ENCODE measurements around the gene HES4.

GRCh38 chr1:1043411-1043810 is 43.5 kb upstream of the HES4 start:
- TF ChIP-seq EP300 (IDR thresholded peaks at IDR 0.05) (no peak), POLR2A (IDR thresholded peaks at IDR 0.05) (no peak), POLR2AphosphoS5 (IDR thresholded peaks at IDR 0.05) (no peak)
- TF ChIP-seq, protein P1, sequence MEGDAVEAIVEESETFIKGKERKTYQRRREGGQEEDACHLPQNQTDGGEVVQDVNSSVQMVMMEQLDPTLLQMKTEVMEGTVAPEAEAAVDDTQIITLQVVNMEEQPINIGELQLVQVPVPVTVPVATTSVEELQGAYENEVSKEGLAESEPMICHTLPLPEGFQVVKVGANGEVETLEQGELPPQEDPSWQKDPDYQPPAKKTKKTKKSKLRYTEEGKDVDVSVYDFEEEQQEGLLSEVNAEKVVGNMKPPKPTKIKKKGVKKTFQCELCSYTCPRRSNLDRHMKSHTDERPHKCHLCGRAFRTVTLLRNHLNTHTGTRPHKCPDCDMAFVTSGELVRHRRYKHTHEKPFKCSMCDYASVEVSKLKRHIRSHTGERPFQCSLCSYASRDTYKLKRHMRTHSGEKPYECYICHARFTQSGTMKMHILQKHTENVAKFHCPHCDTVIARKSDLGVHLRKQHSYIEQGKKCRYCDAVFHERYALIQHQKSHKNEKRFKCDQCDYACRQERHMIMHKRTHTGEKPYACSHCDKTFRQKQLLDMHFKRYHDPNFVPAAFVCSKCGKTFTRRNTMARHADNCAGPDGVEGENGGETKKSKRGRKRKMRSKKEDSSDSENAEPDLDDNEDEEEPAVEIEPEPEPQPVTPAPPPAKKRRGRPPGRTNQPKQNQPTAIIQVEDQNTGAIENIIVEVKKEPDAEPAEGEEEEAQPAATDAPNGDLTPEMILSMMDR (IDR thresholded peaks at IDR 0.05) = no peak
